GM18870 (cell line): ENCODE measurements around the gene PPP6R2.

ENCODE experiments used
- ATAC-seq: cut with Tn5 transposase; IDR thresholded peaks from one replicate; pipeline ENCODE4 v1.9.1; 2021; ENCODE audit warnings: moderate library complexity; ENCODE audit not compliant: unreplicated experiment

Gene PPP6R2

DNA sequence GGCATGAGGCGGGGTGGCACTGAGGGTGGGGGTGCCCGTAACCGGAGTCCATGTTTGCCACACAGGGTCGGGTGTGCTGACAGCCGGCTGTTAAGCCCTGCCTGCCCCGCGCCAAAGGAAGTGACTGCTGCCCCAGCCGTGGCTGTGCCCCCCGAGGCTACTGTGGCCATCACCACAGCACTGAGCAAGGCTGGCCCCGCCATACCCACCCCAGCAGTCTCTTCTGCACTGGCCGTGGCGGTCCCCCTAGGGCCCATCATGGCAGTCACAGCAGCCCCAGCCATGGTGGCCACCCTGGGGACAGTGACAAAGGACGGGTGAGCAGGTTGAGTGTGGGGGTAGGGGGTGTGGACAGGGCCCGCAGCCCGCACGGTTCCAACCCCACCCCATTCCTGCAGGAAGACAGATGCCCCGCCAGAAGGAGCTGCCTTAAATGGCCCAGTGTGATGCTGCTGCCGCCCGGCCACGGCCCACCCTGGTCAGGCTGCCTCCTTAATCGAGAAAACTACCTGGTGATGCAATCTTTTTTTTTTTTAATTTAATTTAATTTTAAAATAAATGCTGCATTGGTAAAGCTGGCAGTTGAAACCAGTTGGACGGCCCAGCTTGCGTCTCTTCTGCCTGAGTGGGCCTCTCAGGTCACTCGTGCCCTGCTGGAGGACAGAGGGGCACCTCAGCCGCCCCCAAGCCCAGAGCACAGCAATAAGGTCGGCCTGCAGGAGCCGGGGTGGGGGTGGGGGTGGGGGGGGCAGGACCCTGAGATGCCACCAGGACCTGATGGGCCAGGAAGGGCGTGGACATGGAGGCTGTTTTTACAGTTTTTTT, 100.9 kb downstream of the PPP6R2 start:
- no peak for ATAC-seq

DNA sequence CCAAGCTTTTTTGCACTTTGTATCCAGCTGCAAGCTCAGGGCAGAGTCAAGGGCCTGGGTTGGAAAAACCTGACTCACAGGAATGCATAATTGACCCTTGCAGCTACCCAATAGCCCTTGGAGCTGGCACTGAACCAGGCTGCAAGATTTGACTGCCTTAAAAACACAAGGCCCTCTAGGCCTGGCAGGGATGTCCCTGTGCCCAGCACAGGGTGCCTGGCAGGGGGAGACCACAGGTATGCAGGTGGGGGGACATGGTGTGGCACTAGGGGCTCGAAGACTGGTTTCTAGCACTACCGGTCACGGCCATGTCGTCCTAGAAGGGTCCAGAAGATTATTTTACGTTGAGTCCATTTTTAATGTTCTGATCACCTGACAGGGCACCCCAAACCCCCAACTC, 101.5 kb downstream of the PPP6R2 start:
- no peak for ATAC-seq

DNA sequence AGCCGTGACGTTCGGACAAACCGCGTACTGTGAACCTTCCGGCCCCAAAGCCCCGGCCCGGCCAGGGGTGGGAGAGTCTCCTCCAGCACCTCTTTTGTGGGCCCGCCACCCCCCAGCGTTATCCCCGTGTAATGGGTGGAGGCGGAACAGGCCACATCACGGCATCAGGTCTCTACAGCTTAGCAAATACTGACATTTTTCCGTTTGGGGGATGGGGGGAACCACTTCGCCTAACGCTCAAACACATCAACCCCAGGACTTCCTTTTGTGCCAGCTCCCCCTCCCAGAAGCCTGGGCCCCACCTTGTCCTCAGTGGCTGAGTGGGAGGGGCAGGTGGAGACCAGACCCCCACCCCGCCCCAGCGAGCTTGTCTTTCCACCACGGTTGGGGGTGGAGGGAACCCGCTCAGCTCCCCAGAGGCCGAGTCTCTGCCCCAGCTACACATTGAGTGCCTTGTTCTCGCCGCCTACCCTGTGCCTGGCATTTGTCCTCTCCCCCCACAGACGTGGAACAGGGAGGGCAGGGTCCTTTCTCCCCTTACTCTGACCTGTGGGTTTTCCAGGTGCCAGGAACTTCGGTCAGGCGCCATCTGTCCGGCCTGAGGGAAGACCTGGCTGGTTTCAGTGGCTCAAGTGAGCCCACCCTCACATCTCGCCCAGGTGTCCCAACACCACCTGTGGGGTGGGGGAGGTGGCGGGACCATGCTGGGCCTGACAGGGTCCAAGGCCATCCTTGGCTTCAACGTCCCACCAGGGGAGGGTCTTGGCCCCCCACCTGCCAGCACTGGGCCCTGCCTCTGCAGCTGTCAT, 102.1 kb downstream of the PPP6R2 start:
- no peak for ATAC-seq

DNA sequence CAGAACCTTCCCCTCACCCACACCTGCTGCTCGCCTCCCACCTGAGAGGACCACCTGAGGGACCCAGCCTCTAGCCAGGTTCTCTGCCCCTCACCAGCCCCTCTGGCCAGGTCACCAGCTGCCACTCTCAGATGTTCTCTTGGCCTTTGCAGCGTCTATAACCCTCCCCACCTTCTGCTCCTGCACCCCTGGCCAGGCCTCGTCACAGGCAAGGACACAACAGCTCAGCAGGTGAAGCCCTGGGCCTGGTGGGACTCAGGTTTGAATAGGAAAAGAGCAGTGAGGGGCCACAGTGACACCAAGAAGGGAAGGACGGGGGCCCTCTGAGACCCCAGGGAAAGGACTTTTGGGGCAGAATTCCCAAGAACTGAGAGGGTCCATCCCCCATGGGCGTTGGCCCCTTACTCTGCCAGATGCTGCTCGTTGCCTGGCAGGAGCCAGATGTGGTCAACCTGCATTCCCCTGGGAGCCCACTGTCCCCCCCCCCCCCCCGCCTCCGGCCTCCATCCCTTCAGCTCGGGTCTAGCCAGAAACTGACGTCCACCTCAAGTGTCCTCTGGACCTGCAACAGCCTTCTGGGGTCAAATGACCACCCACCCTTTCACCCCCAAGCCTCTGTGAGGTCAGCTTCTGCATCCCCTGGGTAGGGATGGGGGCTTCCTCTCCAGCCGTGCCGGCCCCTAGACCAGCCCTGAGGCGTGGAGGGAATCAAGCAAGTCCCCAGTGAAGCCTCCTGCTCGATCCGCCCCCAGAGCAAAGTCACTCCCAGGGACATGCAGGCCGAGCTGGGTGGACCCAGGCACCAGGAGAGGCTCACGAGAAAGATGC, 103.0 kb downstream of the PPP6R2 start:
- no peak for ATAC-seq

DNA sequence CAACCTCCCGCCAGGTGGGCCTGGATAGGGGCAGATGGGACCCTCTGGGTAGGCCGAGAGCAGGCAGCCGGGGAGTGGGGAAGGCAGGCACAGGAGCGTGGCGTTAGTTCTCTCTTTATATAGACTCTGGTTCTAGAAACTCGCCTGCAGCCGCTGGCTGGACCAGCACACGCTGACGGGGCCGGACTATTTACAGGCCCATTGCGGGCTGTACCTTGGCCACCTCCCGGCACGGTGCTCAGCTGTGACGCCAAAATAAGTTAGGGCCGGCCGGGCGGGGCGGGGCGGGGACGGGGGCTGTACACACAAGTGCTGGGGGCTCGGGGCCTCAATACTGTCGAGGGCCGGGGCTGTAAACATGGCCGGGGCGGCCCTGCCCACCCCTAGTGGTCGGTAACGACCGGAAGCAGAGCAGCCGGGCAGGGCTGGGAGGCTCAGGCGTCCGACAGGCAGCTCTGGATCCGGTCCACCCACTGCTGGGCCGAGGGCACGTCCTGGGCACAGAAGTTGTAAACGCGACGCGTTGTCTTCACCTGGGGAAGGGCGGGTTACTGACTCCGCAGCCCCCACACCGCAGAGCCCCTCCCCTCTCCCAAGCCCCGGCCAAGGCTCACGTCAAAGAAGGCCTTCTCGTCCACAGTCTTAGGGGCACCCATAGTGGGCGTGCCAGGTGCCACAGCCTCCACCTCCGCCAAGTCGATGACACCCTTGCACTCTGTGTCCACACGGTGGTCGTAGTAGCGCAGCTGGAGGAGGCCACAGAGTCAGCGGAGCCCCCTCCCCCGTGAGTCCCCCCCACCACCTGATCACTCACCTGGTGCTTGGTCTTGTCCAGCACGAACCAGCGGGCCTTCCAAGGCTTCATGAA, 103.8 kb downstream of the PPP6R2 start:
- no peak for ATAC-seq

DNA sequence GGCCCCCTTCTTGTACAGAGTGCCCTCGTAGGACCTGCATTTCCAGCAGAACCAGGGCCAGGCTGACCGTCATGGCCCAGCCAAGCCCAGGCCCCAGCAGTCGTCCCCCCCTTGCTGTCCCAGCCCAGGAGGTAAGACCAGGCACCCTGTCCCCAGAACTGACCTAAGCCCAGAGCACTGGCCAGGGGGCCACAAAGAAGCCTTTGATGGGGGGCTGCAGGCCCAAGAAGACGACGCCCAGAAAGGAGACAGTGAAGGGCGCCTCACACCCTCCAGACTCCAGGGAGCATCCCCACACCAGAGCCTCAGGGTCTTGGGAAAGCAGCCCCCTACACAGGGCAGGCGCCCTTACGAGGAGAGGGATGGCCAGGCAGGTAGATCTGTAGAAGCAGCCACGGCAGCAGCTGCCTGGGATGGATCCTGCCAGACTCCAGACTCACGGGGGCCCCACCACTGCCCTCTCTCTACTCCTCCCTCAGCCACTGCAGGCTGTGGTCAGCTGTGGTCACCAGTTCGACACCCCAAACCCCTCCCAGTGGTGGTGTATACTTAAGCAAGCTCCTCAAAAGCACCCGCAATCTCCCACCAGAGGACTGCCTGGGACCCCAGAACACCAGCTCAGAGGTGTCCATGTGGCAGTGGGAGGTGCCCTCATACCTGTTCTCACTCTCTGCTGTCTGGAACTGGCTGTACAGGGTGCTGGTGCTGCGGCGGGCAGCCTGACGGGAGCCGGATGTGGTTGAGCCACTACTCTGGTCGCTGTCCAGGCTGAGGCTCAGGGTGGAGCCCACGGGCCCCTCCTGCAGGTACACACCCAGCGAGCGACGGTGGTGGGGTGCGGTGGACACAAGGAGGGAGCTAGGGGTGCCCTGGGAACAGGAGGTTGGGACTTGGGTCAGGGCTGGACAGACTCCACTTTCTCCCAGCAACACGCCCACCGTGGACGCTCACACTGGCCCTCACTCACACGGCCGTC, 104.7 kb downstream of the PPP6R2 start:
- no peak for ATAC-seq

DNA sequence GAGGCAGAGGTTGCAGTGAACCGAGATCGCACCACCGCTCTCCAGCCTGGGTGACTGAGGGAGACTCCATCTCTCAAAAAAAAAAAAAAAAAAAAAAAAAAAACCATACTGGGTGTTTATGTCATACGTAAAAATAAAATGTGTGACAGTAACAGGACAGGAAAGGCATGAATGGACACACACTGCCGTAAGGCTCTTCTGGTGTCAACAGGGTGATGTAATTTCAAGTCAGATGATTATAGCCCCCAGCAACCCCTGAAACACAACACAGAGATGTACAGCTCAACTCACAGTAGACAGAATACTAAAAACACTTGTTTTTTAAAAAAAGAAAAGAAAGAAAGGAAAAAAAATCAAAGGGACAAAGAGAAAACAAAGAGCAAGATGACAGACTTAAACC, 109.5 kb downstream of the PPP6R2 start:
- ATAC-seq = no peak

DNA sequence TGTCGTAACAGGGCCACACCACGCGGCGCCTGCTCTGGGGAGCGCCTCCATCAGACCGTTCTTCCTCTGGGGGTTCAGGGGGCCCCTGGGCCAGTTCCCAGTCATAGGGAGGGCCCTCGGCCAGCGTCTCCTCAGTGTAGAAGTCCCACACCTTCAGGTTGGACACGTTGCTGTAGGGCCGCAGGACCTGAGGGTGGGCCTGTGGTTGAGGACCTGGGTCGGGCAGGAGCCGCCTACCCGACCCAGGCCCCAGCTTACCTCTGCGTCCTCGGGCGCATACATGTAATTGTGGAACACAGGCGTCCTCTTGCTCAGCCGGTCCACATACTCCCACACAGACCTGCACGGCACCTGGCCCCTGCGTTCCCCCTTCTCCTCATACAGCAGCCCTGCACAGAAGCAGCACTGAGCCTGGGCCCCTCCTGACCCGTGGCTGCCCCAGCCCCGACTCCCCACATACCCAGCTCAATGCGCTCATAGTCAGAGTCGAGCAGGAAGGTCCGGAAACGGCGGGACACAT, 111.5 kb downstream of the PPP6R2 start:
- ATAC-seq = no peak

DNA sequence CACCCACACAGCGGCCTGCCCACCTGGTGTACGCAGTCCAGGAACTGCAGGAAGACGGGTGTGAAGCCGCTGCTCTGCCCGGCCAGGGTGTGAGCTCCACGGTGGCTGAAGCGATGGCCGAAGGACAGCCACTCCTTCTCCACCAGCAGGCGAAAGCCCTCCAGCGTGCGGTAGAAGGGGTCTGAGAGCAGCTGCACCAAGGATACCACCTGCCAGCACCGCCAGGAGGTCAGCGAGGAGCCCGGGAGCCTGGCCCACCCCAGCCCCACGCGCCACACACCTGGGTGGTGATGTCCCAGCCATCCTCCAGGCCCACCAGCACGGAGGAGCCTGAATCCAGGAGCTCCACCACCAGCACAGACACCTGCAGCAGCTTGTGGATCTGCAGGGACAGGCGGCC, 112.1 kb downstream of the PPP6R2 start:
- no peak for ATAC-seq

DNA sequence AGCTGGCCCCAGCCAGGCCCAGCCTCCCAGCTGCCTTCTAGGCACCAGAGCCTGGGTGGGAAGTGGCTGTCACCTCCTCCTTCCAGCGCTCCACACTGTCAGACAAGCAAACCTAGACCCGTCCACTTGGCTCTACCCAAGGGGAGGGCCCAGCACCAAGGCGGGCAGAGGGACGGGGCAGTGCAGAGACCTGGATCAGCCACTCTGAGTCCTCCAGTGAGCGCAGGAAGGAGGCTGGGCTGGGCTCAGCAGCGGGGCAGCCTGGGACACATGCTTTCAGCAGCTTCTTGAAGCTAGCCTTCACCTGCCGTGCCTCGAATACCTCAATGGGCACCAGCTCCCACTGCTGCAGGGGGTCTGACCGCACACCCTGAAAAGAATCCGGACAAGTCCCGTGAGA, 112.9 kb downstream of the PPP6R2 start:
- ATAC-seq = no peak

DNA sequence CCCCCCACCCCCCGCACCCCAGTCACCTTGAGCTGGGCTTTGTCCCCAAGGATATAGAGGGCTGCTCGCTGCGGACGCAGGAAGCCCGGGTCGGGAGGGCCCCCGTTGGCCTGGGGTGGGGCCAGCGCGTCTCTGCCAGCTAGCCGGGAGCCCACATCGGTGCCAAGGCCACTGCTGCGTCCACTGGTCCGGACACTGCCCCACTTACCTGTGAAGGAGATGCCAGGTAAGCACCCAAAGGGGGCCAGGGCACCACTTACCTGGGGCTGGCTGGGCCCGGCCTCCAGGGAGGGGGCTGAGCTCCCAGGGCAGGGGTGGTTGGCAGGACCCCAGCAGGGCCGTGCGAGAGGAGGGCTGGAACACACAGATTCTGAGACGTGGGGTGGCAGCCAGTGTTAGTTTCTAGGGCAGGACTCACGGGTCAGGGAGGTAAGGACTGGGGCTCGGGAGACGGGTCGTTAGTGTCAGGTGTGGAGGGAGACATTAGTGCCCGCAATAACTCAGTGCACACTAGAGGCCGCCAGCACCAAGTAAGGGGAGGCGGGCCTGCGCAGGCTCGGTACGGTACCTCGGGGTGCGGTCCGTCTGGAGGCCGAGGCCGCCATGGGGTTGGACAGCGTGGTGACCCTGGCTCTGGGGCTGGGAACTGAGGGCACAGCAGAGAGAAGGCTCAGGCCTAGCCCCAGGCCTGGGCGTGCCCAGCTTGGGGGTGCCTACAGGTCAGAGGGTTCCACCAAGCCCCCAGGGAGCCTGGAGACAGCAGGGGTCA, 113.5 kb downstream of the PPP6R2 start:
- ATAC-seq = no peak

DNA sequence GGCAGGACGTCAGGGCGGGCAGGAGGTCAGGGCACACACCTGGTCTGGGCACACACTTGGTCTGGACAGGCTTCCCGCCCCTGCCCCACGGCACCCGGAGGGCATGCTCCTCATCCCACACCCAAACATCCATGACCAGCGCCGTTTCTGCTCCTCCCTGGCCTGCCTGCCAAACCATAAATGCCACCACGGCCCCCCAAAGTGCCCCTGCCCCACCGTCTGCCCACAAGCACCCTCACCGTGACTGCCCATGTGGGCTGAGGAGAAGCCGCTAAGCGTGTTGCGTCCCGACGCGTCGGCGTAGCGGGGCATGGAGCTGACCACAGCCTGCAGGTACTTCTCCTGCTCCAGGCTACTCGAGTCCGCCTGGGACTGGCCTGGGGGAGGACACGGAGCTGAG, 115.9 kb downstream of the PPP6R2 start:
- ATAC-seq = no peak

DNA sequence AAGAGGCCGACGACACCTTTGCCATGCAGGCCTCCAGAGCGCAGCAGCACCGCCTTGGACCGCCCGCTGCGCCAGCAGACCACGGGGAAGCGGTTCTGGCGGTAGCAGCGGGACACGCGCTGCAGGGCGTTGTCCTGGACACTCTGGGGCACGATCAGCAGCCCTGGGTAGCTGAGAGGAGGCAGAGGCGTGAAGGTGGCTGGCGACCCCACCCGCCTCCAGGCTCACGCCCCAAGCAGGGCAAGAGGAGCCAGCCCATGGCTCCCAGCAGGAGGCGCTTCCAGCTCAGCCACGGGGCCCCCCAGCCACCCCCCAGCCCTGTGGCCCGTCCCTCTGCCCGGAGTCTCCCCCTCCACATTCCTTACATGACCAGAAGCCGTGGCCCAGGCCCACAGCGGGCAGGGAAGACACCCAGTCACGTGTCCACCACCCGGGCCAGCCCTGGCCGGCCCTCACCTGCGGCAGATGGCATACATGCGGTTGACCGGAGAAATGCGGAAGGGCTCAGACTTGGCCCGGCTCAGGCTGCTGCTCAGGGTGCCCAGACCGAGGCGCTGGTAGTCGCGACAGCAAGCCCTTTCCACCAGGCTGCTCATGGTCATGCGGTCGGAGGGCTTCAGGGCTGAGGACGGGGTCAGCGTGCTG, 116.5 kb downstream of the PPP6R2 start:
- ATAC-seq = no peak

DNA sequence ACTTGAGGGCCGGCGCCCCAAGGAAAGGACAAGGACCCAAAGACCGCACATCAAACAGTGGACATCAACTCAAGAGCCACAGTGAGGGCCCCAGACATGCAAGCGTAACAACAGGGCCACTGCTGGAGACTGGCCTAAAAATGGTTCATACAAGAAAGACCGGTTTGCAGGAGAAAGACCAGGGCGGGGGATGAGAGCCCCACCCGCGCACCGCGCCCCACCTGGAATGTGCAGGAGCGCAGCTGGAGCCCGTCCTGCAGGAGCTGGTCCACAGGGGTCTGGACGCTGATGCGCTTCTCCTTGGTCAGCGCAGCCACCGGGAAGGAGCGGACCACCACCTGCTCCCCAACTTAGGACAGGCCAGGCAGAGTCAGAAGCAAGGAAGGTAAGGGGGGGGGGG, 117.8 kb downstream of the PPP6R2 start:
- no peak for ATAC-seq

DNA sequence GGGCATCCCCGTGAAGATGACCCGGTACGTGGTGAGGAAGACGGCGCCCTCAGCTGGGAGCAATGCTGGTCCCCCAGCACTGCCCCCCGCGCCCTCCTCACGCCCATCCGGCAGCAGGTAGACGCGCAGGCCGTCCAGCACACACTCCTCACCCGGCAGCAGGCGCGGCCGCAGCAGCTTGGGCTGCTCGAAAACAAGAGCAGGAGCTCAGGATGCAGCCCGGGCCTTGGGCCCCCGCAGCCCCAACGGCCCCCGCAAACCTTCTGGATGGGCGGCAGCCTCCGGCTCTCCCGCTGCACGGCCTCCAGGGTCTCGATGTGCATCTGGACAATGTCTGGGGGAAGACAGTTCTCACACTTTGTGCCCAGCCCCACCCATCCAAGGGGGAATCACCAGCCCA, 118.4 kb downstream of the PPP6R2 start:
- ATAC-seq = no peak

DNA sequence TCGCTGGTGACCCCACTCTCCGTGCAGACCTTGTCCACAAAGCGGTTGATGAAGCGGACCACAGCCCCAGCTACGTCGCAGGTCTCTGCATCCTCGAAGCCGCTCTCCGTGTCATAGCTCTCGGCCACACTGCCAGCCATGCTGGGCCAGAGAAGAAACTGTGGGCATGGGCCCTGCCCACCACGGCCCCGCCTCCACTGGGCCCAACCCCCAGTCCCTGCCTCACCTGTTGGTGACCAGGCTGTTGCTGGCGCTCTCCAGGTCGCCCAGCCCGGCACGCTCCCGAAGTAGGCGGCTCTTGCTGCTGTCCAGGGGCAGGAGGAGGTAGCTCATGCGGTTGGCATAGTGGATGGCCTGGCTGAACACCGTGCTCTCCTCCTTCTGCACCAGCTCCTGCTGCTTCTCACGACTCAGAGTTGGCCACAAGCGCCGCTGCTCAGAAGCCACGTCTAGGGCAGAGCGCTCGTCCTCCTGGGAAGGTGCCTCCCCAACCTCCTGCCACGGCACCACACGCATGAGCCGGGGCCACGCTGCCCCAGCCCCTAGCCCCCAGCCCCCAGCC, 118.9 kb downstream of the PPP6R2 start:
- ATAC-seq = no peak

DNA sequence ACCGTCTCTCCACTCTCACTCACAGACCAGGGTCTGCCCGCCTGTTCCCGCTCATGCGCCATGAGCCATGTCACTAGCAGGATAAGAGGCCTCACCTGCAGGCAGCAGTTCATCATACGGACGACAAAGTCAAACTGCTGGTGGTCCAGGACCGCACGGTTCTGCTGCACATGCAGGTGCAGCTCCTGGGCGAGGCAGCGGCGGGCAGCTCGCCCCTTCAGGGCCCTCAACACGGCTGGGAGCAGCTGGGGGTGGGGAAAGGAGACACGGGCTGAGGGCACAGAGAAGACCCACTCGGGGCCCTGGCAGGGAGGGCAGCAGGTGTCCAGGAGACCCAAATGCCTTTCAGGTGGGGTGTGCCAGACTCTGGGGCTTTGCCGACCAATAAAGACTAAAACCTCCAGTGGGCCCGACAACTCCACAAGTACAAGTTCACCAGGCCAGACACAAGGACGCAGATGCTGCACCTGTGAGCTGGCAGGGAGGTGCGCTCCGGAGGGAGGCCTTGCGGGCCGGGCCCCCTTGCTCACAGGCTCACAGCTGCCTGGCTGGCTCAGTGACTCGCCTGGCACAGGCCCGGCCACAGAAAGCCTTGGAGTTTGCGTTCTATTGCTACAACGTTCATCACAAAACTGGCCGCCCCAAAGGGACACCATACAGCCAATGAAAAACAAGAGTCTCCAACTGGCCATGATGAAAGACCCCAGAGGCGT, 120.2 kb downstream of the PPP6R2 start:
- no peak for ATAC-seq
